Thyroid gland (tissue), 4 donors: ENCODE measurements around the gene PLD4. TPM values are rescaled to one million over a fixed set of nuclear protein-coding genes. Genes with fewer than 3 reads are reported as not detected.

Experiments
- DNase-seq, 2 donors: peaks; one replicate each; pipeline ENCODE4 v3.0.0-alpha.2; 2019
- H3K27ac ChIP-seq, 3 donors: fragments of 200-600 bp; sonication (generic); 1 replicate in 2 of 3; 2 replicates in 1 of 3; pipeline ENCODE4 v1.5.1; 2016 to 2019; ENCODE audit warnings: mild to moderate bottlenecking in 1 of 3, moderate library complexity in 1 of 3
- H3K27me3 ChIP-seq: fragments of 200-600 bp; sonication (generic); one replicate; pipeline ENCODE4 v1.5.1; 2019
- H3K36me3 ChIP-seq, 2 donors: fragments of 200-600 bp; sonication (generic); one replicate each; pipeline ENCODE4 v1.5.1; 2016 to 2019
- H3K4me1 ChIP-seq, 2 donors: fragments of 200-600 bp; sonication (generic); one replicate each; pipeline ENCODE4 v1.5.1; 2017 to 2019
- H3K4me3 ChIP-seq, 3 donors: fragments of 200-600 bp; sonication (generic); replicated peaks in 1 of 3; 1 replicate in 2 of 3; 2 replicates in 1 of 3; pipeline ENCODE4 v1.5.1; 2016; ENCODE audit warnings: mild to moderate bottlenecking in 1 of 3
- H3K9me3 ChIP-seq: fragments of 200-600 bp; sonication (generic); one replicate; pipeline ENCODE4 v1.5.1; 2017
- POLR2A ChIP-seq, 2 donors: fragments of 450-650 bp; IDR thresholded peaks; one replicate each; pipeline ENCODE4 v1.6.1; 2017; ENCODE audit warnings: antibody characterized with exemption in 2 of 2, mild to moderate bottlenecking in 2 of 2, moderate library complexity in 1 of 2
- WGBS, 2 donors: methylation state at CpG; one replicate each; pipeline ENCODE4 v1.1.5; 2017; 5-methylcytosine and 5-hydroxymethylcytosine counted together
- intact Hi-C: fragments of 100-400 bp; cut with DNase I; formaldehyde crosslinking; loops from one replicate; pipeline ENCODE4 v1.15.1; 2023
- total RNA-seq, 4 donors: library from RNA; depleted of rRNA; stranded (reverse); fragments of >200 nt; gene quantifications; one replicate each; pipeline ENCODE4 v1.2.3, GENCODE V29; 2016
- TF ChIP-seq, protein P1 (sequence below), 6 experiments: fragments of 200-600 bp in 3 of 6; fragments of 450-650 bp in 3 of 6; sonication (generic) in 3 of 6; IDR thresholded peaks; one replicate each; pipeline ENCODE4 v1.5.1; 2016 to 2019; ENCODE audit warnings: antibody characterized with exemption in 6 of 6, mild to moderate bottlenecking in 2 of 6, inconsistent platforms in 1 of 6, moderate library complexity in 1 of 6

PLD4 gene
- total RNA-seq, 4 donors from 2014 or later: 0.13 to 0.33 TPM; not detected in 2

DNA sequence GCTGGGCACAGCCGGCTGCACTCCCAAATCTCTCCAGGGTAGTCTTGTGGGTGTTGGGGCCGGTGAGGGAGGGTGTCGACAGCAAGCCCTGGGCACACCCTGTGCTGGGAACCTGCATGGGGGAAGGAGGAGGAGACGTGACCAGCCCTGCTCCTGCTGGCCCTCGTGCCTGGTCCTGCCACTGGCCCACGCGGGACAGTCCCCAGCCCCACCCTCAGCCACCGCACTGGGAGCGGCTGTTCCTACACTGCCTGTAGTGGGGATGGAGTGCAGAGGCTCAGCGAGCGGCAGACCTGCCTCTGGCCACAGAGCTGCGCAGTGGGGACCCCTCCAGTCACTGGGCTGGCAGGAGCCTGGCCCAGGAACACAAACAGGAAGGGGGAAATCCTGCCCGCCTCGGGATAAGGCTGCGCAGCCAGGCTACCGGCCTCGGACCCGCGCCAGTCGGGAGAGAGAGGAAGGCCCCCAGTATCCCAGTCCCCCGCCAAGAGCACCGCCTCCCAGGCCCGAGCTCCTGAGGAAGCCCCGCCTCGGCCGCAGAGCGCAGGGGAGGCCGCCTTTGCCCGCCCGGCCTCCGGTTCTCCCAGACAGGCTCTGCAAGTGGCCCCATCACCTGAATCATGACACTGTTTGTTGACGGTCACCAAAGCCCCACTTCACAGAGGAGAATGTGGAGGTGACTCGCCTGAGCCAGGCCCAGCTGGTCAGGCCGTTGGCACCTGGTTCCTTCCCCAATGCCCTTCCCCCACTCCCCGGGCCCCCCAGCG, 42.9 kb downstream of the PLD4 start:
- Histone ChIP-seq H3K9me3 (no peaks in the 10 kb centered on the region), H3K27ac (peak overlapping the region; percentile 62 to 78 (median 66)), H3K27me3 (no peaks in the 10 kb centered on the region), H3K36me3 (no peaks in the 10 kb centered on the region), H3K4me1 (peaks cover 36 to 57% of the 10 kb centered on the region in 2 donors), H3K4me3 (peak overlapping the region in 1 of 3 donors; percentile 19)
- 2 to 7% methylated on average over 11 to 19 of the region's 36 CpGs for WGBS, 2 donors
- DNase-seq: peak; percentile 71 to 83
- intact Hi-C loops: no loop called here
- no peak for TF ChIP-seq POLR2A (IDR thresholded peaks at IDR 0.05)
- TF ChIP-seq, protein P1, sequence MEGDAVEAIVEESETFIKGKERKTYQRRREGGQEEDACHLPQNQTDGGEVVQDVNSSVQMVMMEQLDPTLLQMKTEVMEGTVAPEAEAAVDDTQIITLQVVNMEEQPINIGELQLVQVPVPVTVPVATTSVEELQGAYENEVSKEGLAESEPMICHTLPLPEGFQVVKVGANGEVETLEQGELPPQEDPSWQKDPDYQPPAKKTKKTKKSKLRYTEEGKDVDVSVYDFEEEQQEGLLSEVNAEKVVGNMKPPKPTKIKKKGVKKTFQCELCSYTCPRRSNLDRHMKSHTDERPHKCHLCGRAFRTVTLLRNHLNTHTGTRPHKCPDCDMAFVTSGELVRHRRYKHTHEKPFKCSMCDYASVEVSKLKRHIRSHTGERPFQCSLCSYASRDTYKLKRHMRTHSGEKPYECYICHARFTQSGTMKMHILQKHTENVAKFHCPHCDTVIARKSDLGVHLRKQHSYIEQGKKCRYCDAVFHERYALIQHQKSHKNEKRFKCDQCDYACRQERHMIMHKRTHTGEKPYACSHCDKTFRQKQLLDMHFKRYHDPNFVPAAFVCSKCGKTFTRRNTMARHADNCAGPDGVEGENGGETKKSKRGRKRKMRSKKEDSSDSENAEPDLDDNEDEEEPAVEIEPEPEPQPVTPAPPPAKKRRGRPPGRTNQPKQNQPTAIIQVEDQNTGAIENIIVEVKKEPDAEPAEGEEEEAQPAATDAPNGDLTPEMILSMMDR (IDR thresholded peaks at IDR 0.05): no peak

DNA sequence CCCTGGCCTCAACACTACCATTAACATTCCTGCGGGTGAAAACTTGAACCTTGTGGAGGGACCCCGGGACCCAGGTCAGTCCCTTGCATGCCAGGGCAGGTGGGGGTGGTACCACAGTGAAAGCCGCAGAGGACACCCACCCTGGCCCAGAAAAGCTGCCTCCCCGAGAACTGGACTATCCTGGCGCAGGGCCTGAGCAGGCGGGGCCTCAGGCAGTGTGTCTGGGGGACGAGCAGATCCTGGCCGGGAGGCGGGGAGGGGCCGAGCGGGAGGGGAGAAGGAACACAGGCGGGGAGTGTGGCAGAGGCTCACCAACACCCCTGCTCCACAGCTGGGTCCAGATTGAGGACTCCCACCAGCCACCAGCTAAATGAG, 43.5 kb downstream of the PLD4 start:
- DNase-seq: peak; percentile 90 to 91
- 1 to 3% methylated on average over 10 to 12 of the region's 12 CpGs for WGBS, 2 donors

DNA sequence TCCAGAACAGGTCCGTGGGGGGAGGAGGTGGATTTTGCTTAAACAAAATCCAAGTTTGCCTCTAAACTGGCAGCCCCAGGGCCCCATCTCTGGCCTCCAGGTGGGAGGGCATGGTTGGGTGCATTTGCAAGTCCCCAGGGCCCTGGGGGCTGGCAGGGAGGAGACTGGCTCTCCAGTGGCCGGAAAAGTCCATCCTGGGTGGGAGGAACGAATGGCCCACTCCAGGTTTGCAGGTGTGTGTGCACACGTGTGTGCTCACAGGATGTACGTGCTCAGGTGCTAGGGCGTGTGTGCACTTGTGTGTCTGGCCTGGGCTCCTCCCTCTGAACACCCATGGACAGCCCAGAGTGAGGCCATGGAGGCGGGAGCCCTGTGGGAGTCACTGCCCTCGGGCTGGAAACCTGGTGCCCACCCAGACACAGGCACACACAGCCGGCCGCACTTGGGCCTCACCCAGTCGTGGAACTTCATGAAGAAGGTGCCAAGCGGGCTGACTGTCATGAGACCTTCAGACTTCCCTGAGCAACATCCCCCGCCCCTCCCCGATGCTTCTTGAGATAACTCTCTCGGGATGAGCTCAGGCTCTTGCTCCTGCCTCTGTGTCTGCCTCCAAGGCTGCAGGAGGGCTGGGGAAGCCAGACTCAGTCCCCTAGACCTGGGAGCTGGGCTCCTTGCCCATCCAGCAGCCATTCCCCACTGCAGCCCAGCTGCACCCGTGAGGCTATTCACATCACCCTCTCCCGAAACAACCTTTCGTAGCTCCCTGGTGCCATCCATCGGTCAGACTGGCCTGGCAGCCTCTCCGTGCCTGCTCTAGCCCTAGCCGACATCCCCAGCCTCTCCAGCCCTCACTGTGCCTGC, 44.1 kb downstream of the PLD4 start:
- peak overlapping the region; percentile 62 to 78 (median 66) for H3K27ac ChIP-seq
- H3K4me1 ChIP-seq: peaks cover 48 to 69% of the 10 kb centered on the region in 2 donors
- H3K9me3 ChIP-seq: no peaks in the 10 kb centered on the region
- intact Hi-C loops: no loop called here
- 22 to 42% methylated on average over 14 to 18 of the region's 21 CpGs for WGBS, 2 donors
- H3K27me3 ChIP-seq: no peaks in the 10 kb centered on the region
- peak; percentile 70 to 81 for DNase-seq
- H3K4me3 ChIP-seq: no peak overlapping the region
- H3K36me3 ChIP-seq: no peaks in the 10 kb centered on the region
- TF ChIP-seq POLR2A (IDR thresholded peaks at IDR 0.05): no peak
- TF ChIP-seq, protein P1 (IDR thresholded peaks at IDR 0.05): no peak

More for the DNA sequence above, 43.5 kb downstream of the PLD4 start:
- intact Hi-C loops: no loop called here
- Histone ChIP-seq H3K4me1 (peaks cover 42 to 62% of the 10 kb centered on the region in 2 donors), H3K4me3 (peak overlapping the region in 1 of 3 donors; percentile 19), H3K9me3 (no peaks in the 10 kb centered on the region), H3K27me3 (no peaks in the 10 kb centered on the region), H3K36me3 (no peaks in the 10 kb centered on the region), H3K27ac (peak overlapping the region; percentile 62 to 78 (median 66))
- TF ChIP-seq POLR2A (IDR thresholded peaks at IDR 0.05): no peak
- TF ChIP-seq, protein P1 (IDR thresholded peaks at IDR 0.05): no peak

DNA sequence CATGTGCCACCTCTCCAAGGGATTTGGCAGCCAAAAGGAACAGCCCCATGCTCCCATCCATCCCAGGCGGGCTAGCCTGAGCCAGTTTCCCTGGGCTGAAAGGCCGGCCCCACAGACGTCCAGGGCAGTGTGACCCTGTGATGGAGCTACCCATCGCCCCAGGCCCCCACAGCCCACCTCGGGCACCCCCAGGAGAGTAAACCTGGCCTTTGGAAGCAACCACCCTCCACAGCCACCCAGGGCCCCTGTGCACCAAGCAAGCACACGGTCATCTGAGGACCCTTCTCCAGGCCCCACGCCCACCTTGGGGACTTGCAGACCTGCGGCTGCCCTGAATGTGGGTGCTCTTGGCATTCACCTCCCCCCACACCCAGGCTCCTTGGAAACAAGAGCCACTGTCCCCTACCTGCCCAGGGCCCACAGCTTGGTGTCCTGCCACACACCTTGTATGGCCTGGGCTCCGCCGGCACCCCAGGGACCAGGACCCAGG, 45.1 kb downstream of the PLD4 start:
- Histone ChIP-seq H3K4me1 (peaks cover 58 to 79% of the 10 kb centered on the region in 2 donors), H3K4me3 (no peak overlapping the region), H3K27ac (peak overlapping the region in 1 of 3 donors; percentile 78), H3K9me3 (no peaks in the 10 kb centered on the region), H3K36me3 (no peaks in the 10 kb centered on the region), H3K27me3 (no peaks in the 10 kb centered on the region)
- intact Hi-C loops: loop anchor here (10.0 kb wide), 1 partner anchor 145 kb away; no protein-coding TSS in a partner anchor
- no peak for TF ChIP-seq POLR2A (IDR thresholded peaks at IDR 0.05)
- TF ChIP-seq, protein P1 (IDR thresholded peaks at IDR 0.05): no peak
- 90 to 91% methylated on average over 6 to 10 of the region's 10 CpGs for WGBS, 2 donors
- no peak for DNase-seq
